Panc1 (cell line): ENCODE results near the gene AKT3.

ENCODE experiments used
- TF ChIP-seq, protein P1 (sequence below): fragments of 450-650 bp; IDR thresholded peaks from 2 replicates; pipeline ENCODE4 v1.5.1; 2017; ENCODE audit warnings: mild to moderate bottlenecking
- TF ChIP-seq, protein P2 (sequence below), 2 experiments: IDR thresholded peaks; 2 replicates each; pipeline ENCODE4 v1.6.1; 2011 to 2012; ENCODE audit warnings: low read depth in 2 of 2, control low read depth in 1 of 2, low read length in 1 of 2, mild to moderate bottlenecking in 1 of 2, moderate library complexity in 1 of 2; ENCODE audit not compliant: insufficient read depth in 1 of 2

DNA sequence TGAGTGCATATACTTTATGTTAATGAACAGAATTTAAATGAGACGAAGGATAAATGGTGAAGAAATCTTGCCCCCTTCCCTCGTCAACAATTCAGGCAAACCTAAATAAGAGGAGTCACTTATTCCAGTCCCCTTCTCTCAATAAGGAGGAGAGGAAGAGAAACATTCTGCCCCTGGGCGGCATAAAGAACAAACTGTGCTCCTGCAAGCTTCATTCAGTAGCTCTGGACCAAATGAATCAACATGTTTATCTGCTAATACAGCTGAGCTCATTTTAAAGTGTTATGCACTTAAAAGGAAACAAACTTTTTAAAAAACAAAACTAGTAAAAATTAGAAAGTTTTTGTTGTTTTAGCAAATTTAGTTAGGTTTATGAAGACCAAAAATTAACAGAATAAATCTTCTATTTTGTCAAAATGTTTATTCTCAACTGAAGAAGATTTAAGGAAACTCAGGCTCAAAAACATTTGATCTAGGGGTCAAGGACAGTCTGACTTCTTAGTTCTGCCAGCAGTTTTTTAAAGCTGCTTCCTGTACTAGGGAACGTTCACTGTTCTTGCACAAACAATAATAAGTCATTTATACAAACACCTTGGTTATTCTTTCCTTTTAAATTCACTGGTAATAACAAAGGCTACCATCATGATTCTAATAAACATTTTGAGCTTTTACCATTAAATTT lies 58.3 kb downstream of the AKT3 start:
- TF ChIP-seq, protein P1, sequence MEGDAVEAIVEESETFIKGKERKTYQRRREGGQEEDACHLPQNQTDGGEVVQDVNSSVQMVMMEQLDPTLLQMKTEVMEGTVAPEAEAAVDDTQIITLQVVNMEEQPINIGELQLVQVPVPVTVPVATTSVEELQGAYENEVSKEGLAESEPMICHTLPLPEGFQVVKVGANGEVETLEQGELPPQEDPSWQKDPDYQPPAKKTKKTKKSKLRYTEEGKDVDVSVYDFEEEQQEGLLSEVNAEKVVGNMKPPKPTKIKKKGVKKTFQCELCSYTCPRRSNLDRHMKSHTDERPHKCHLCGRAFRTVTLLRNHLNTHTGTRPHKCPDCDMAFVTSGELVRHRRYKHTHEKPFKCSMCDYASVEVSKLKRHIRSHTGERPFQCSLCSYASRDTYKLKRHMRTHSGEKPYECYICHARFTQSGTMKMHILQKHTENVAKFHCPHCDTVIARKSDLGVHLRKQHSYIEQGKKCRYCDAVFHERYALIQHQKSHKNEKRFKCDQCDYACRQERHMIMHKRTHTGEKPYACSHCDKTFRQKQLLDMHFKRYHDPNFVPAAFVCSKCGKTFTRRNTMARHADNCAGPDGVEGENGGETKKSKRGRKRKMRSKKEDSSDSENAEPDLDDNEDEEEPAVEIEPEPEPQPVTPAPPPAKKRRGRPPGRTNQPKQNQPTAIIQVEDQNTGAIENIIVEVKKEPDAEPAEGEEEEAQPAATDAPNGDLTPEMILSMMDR: no peak
- TF ChIP-seq, protein P2, sequence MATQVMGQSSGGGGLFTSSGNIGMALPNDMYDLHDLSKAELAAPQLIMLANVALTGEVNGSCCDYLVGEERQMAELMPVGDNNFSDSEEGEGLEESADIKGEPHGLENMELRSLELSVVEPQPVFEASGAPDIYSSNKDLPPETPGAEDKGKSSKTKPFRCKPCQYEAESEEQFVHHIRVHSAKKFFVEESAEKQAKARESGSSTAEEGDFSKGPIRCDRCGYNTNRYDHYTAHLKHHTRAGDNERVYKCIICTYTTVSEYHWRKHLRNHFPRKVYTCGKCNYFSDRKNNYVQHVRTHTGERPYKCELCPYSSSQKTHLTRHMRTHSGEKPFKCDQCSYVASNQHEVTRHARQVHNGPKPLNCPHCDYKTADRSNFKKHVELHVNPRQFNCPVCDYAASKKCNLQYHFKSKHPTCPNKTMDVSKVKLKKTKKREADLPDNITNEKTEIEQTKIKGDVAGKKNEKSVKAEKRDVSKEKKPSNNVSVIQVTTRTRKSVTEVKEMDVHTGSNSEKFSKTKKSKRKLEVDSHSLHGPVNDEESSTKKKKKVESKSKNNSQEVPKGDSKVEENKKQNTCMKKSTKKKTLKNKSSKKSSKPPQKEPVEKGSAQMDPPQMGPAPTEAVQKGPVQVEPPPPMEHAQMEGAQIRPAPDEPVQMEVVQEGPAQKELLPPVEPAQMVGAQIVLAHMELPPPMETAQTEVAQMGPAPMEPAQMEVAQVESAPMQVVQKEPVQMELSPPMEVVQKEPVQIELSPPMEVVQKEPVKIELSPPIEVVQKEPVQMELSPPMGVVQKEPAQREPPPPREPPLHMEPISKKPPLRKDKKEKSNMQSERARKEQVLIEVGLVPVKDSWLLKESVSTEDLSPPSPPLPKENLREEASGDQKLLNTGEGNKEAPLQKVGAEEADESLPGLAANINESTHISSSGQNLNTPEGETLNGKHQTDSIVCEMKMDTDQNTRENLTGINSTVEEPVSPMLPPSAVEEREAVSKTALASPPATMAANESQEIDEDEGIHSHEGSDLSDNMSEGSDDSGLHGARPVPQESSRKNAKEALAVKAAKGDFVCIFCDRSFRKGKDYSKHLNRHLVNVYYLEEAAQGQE (IDR thresholded peaks at IDR 0.05; ENCODE audit: insufficient read depth in 1 of 2, low read depth in 2 of 2, low read length in 1 of 2): no peak
